ENCODE results near the gene TMEM39B. TPM values are rescaled to one million over a fixed set of nuclear protein-coding genes. Genes with fewer than 3 reads are reported as not detected.

Gene TMEM39B
- total RNA-seq, 1 experiment from 2014 or later, result 18.8 TPM

GRCh38 chr1:32114420-32114819 lies 41.7 kb downstream of the TMEM39B start:
- POLR2A ChIA-PET, result no interaction called here
- TF ChIP-seq SP1 (CRISPR knock-in tag; conservative IDR thresholded peaks at IDR 0.05) (no peak), ETV6 (CRISPR knock-in tag; IDR thresholded peaks at IDR 0.05) (no peak), TCF7 (CRISPR knock-in tag; IDR thresholded peaks at IDR 0.05; ENCODE audit: low read depth) (no peak), JUN (CRISPR knock-in tag; IDR thresholded peaks at IDR 0.05) (no peak), ARID4B (CRISPR knock-in tag; IDR thresholded peaks at IDR 0.05; ENCODE audit: borderline replicate concordance) (no peak), ZNF219 (CRISPR knock-in tag; IDR thresholded peaks at IDR 0.05; ENCODE audit: borderline replicate concordance) (no peak), NFE2L1 (CRISPR knock-in tag; IDR thresholded peaks at IDR 0.05) (no peak), NFATC4 (CRISPR knock-in tag; IDR thresholded peaks at IDR 0.05) (no peak), GABPB1 (CRISPR knock-in tag; IDR thresholded peaks at IDR 0.05) (no peak), ZNF317 (CRISPR knock-in tag; IDR thresholded peaks at IDR 0.05; ENCODE audit: borderline replicate concordance, low read depth) (no peak), RELA (CRISPR knock-in tag; IDR thresholded peaks at IDR 0.05; ENCODE audit: borderline replicate concordance) (no peak), TEAD4 (CRISPR knock-in tag; IDR thresholded peaks at IDR 0.05) (no peak), MAX (CRISPR knock-in tag; IDR thresholded peaks at IDR 0.05) (no peak), ATF6 (CRISPR knock-in tag; IDR thresholded peaks at IDR 0.05) (no peak), CTCF (IDR thresholded peaks at IDR 0.05) (no peak), EMX1 (CRISPR knock-in tag; IDR thresholded peaks at IDR 0.05) (no peak)
- TF ChIP-seq, protein P1, sequence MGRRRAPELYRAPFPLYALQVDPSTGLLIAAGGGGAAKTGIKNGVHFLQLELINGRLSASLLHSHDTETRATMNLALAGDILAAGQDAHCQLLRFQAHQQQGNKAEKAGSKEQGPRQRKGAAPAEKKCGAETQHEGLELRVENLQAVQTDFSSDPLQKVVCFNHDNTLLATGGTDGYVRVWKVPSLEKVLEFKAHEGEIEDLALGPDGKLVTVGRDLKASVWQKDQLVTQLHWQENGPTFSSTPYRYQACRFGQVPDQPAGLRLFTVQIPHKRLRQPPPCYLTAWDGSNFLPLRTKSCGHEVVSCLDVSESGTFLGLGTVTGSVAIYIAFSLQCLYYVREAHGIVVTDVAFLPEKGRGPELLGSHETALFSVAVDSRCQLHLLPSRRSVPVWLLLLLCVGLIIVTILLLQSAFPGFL (CRISPR knock-in tag; IDR thresholded peaks at IDR 0.05; ENCODE audit: borderline replicate concordance), result no peak
- TF ChIP-seq, protein P2, sequence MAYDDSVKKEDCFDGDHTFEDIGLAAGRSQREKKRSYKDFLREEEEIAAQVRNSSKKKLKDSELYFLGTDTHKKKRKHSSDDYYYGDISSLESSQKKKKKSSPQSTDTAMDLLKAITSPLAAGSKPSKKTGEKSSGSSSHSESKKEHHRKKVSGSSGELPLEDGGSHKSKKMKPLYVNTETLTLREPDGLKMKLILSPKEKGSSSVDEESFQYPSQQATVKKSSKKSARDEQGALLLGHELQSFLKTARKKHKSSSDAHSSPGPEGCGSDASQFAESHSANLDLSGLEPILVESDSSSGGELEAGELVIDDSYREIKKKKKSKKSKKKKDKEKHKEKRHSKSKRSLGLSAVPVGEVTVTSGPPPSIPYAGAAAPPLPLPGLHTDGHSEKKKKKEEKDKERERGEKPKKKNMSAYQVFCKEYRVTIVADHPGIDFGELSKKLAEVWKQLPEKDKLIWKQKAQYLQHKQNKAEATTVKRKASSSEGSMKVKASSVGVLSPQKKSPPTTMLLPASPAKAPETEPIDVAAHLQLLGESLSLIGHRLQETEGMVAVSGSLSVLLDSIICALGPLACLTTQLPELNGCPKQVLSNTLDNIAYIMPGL (CRISPR knock-in tag; IDR thresholded peaks at IDR 0.05), result no peak
- TF ChIP-seq, protein P3, sequence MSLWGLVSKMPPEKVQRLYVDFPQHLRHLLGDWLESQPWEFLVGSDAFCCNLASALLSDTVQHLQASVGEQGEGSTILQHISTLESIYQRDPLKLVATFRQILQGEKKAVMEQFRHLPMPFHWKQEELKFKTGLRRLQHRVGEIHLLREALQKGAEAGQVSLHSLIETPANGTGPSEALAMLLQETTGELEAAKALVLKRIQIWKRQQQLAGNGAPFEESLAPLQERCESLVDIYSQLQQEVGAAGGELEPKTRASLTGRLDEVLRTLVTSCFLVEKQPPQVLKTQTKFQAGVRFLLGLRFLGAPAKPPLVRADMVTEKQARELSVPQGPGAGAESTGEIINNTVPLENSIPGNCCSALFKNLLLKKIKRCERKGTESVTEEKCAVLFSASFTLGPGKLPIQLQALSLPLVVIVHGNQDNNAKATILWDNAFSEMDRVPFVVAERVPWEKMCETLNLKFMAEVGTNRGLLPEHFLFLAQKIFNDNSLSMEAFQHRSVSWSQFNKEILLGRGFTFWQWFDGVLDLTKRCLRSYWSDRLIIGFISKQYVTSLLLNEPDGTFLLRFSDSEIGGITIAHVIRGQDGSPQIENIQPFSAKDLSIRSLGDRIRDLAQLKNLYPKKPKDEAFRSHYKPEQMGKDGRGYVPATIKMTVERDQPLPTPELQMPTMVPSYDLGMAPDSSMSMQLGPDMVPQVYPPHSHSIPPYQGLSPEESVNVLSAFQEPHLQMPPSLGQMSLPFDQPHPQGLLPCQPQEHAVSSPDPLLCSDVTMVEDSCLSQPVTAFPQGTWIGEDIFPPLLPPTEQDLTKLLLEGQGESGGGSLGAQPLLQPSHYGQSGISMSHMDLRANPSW (CRISPR knock-in tag; conservative IDR thresholded peaks at IDR 0.05; ENCODE audit: low read depth), result no peak
- CTCF ChIA-PET, result interaction anchor here (1.0 kb wide), 1 partner anchor 42 kb away, joined by 4 read pairs; the partner anchor contains the start of gene TMEM39B
- no peaks in the 10 kb centered on the region for H3K9me3 Mint-ChIP-seq
- DNase-seq (ENCODE audit: low spot score), result no peak
- H3K27me3 Mint-ChIP-seq (ENCODE audit: low read depth), result no peaks in the 10 kb centered on the region
- H3K27ac Mint-ChIP-seq, result no peak overlapping the region
- H3K36me3 Mint-ChIP-seq, result no peaks in the 10 kb centered on the region
- H3K4me1 Mint-ChIP-seq, result peaks cover 12% of the 10 kb centered on the region
- H3K4me3 Mint-ChIP-seq, result no peak overlapping the region
- no peak for ATAC-seq
